ENCODE measurements around the gene KIF2A. TPM values are rescaled to one million over a fixed set of nuclear protein-coding genes. Genes with fewer than 3 reads are reported as not detected.

Gene KIF2A
- total and polyA plus RNA-seq, 2 of the 13 experiments (the other 11 are each of a cell fraction or from before 2014, with no cell fraction given): 8.5 to 19.2 TPM

- CTCF ChIA-PET (ENCODE audit: low intra/inter-chr PET ratio, low total read pairs): no interaction called here
- no peak overlapping the region for H3K9ac ChIP-seq (ENCODE audit: insufficient read depth, low read depth, low read length)
- intact Hi-C loops (cut with micrococcal nuclease; ENCODE audit: unreplicated experiment) (no loop called here), in situ Hi-C loops (cut with HindIII; ENCODE audit: extremely low pct_ligation_motif_present, low pct_unique_long_range_greater_than_20kb) (no loop called here)
- no peak overlapping the region for H3K27ac ChIP-seq (ENCODE audit: extremely low read length, insufficient read depth, low read length)
- no peaks in the 10 kb centered on the region for H3K36me3 ChIP-seq (replicated peaks in 1 of 2; ENCODE audit: control insufficient read depth in 1 of 2, insufficient read depth in 2 of 2, low read length in 2 of 2)
- FAIRE-seq (no peak), ATAC-seq (no peak), DNase-seq (ENCODE audit: low spot score) (no peak)
- no peaks in the 10 kb centered on the region for H3K4me1 ChIP-seq (ENCODE audit: insufficient read depth, low read length)
- WGBS (ENCODE audit: low lambda C conversion rate): 27% methylated on average over 3 of the region's 3 CpGs
- no peaks in the 10 kb centered on the region; a peak in 1 of 5 replicates for H3K27me3 ChIP-seq (ENCODE audit: control insufficient read depth in 1 of 2, insufficient read depth in 2 of 2, low read length in 2 of 2)
- no peak overlapping the region for H3K4me2 ChIP-seq (ENCODE audit: low read depth, low read length)
- H2AFZ ChIP-seq (ENCODE audit: low read length): no peak overlapping the region
- H3K79me2 ChIP-seq (ENCODE audit: insufficient read depth, low read length): no peaks in the 10 kb centered on the region
- no peaks in the 10 kb centered on the region for H3K9me3 ChIP-seq (ENCODE audit: low read length)
- TF ChIP-seq ZNF260 (CRISPR knock-in tag; IDR thresholded peaks at IDR 0.05; ENCODE audit: borderline replicate concordance, low read depth): no peak
- H4K20me1 ChIP-seq (ENCODE audit: insufficient read depth, low read length): no peaks in the 10 kb centered on the region
- no TSS peak for BruUV-seq (replicated peaks)
- POLR2A ChIA-PET: no interaction called here
- H3K4me3 ChIP-seq (replicated peaks in 1 of 3; ENCODE audit: insufficient read depth in 1 of 3, low read depth in 2 of 3, low read length in 3 of 3): no peak overlapping the region
Measured at GRCh38 chr5:62273687-62274086, 32.3 kb upstream of the KIF2A start.

- CTCF ChIA-PET (ENCODE audit: low intra/inter-chr PET ratio, low total read pairs): no interaction called here
- ATAC-seq: no peak
- no peak overlapping the region for H3K9ac ChIP-seq (ENCODE audit: insufficient read depth, low read depth, low read length)
- no peak for DNase-seq (ENCODE audit: low spot score)
- H3K4me2 ChIP-seq (ENCODE audit: low read depth, low read length): no peak overlapping the region
- 45% methylated on average over 1 of the region's 1 CpG for WGBS (ENCODE audit: low lambda C conversion rate)
- no TSS peak for BruUV-seq (replicated peaks)
- H3K27ac ChIP-seq (ENCODE audit: extremely low read length, insufficient read depth, low read length): no peak overlapping the region
- no peaks in the 10 kb centered on the region; a peak in 1 of 5 replicates for H3K27me3 ChIP-seq (ENCODE audit: control insufficient read depth in 1 of 2, insufficient read depth in 2 of 2, low read length in 2 of 2)
- H4K20me1 ChIP-seq (ENCODE audit: insufficient read depth, low read length): no peaks in the 10 kb centered on the region
- 0 out of 2 replicates have a peak, but pooled peaks cover 7% of the 10 kb centered on the region for H3K4me1 ChIP-seq (ENCODE audit: insufficient read depth, low read length)
- H3K4me3 ChIP-seq (replicated peaks in 1 of 3; ENCODE audit: insufficient read depth in 1 of 3, low read depth in 2 of 3, low read length in 3 of 3): no peak overlapping the region
- H3K9me3 ChIP-seq (ENCODE audit: low read length): no peaks in the 10 kb centered on the region
- intact Hi-C loops (cut with micrococcal nuclease; ENCODE audit: unreplicated experiment): no loop called here
- no peaks in the 10 kb centered on the region for H3K79me2 ChIP-seq (ENCODE audit: insufficient read depth, low read length)
- H2AFZ ChIP-seq (ENCODE audit: low read length): no peak overlapping the region
- no peak for FAIRE-seq
- in situ Hi-C loops (cut with HindIII; ENCODE audit: extremely low pct_ligation_motif_present, low pct_unique_long_range_greater_than_20kb): no loop called here
- POLR2A ChIA-PET: no interaction called here
- H3K36me3 ChIP-seq (replicated peaks in 1 of 2; ENCODE audit: control insufficient read depth in 1 of 2, insufficient read depth in 2 of 2, low read length in 2 of 2): no peaks in the 10 kb centered on the region
- TF ChIP-seq MEF2D (CRISPR knock-in tag; IDR thresholded peaks at IDR 0.05): no peak
- TF ChIP-seq, protein P1, sequence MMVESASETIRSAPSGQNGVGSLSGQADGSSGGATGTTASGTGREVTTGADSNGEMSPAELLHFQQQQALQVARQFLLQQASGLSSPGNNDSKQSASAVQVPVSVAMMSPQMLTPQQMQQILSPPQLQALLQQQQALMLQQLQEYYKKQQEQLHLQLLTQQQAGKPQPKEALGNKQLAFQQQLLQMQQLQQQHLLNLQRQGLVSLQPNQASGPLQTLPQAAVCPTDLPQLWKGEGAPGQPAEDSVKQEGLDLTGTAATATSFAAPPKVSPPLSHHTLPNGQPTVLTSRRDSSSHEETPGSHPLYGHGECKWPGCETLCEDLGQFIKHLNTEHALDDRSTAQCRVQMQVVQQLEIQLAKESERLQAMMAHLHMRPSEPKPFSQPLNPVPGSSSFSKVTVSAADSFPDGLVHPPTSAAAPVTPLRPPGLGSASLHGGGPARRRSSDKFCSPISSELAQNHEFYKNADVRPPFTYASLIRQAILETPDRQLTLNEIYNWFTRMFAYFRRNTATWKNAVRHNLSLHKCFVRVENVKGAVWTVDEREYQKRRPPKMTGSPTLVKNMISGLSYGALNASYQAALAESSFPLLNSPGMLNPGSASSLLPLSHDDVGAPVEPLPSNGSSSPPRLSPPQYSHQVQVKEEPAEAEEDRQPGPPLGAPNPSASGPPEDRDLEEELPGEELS (CRISPR knock-in tag; IDR thresholded peaks at IDR 0.05): no peak
- no peak for TF ChIP-seq NFE2L2 (IDR thresholded peaks at IDR 0.05; ENCODE audit: low read length)
- no peak for TF ChIP-seq E2F2 (CRISPR knock-in tag; IDR thresholded peaks at IDR 0.05; ENCODE audit: borderline replicate concordance)
- TF ChIP-seq ZNF432 (CRISPR knock-in tag; IDR thresholded peaks at IDR 0.05; ENCODE audit: borderline replicate concordance): no peak
- no peak for TF ChIP-seq SAFB2 (CRISPR knock-in tag; IDR thresholded peaks at IDR 0.05; ENCODE audit: borderline replicate concordance, low read depth)
- TF ChIP-seq KLF11 (CRISPR knock-in tag; IDR thresholded peaks at IDR 0.05): no peak
- TF ChIP-seq NCOA1 (CRISPR knock-in tag; IDR thresholded peaks at IDR 0.05): no peak
- no peak for TF ChIP-seq ZNF616 (CRISPR knock-in tag; IDR thresholded peaks at IDR 0.05; ENCODE audit: low read depth)
- no peak for TF ChIP-seq SMYD3 (CRISPR knock-in tag; IDR thresholded peaks at IDR 0.05)
- TF ChIP-seq, protein P2, sequence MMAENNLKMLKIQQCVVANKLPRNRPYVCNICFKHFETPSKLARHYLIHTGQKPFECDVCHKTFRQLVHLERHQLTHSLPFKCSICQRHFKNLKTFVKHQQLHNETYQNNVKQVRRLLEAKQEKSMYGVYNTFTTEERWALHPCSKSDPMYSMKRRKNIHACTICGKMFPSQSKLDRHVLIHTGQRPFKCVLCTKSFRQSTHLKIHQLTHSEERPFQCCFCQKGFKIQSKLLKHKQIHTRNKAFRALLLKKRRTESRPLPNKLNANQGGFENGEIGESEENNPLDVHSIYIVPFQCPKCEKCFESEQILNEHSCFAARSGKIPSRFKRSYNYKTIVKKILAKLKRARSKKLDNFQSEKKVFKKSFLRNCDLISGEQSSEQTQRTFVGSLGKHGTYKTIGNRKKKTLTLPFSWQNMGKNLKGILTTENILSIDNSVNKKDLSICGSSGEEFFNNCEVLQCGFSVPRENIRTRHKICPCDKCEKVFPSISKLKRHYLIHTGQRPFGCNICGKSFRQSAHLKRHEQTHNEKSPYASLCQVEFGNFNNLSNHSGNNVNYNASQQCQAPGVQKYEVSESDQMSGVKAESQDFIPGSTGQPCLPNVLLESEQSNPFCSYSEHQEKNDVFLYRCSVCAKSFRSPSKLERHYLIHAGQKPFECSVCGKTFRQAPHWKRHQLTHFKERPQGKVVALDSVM (CRISPR knock-in tag; IDR thresholded peaks at IDR 0.05): no peak
Measured at GRCh38 chr5:62275581-62275980, 30.4 kb upstream of the KIF2A start.
